CD4-positive, alpha-beta T cell (primary cell): ENCODE data around the gene C11orf68. TPM values are rescaled to one million over a fixed set of nuclear protein-coding genes. Genes with fewer than 3 reads are reported as not detected.
A peak's percentile ranks its signal among the peaks of the same experiment; 100 is the strongest.

Experiments
- ATAC-seq: fragments of 200-7000 bp; cut with Tn5 transposase; one replicate; pipeline ENCODE4 v1.10.0; 2022; ENCODE audit warnings: mild to moderate bottlenecking; ENCODE audit not compliant: poor library complexity
- CTCF ChIA-PET: fragments of 350-600 bp; sonication (Branson Sonifier 250); formaldehyde crosslinking; loops from one replicate; lab custom pipeline; 2021; ENCODE audit warnings: antibody characterized with exemption, inconsistent platforms; lab: Charles Lee
- POLR2A ChIA-PET: fragments of 350-600 bp; sonication (Branson Sonifier 250); formaldehyde crosslinking; loops from one replicate; lab custom pipeline; 2021; ENCODE audit warnings: antibody characterized with exemption, inconsistent platforms; lab: Charles Lee
- DNase-seq, 14 experiments: peaks; one replicate each; pipeline ENCODE4 v3.0.0-alpha.2; 2013 to 2020; ENCODE audit warnings: mixed read lengths in 2 of 14
- H3K27ac ChIP-seq, 2 donors: one replicate each; pipeline versions ENCODE4 v1.5.1 to v1.7.0; 2013; ENCODE audit warnings: low read length in 2 of 2, low read depth in 1 of 2, mild to moderate bottlenecking in 1 of 2
- H3K27me3 ChIP-seq, 2 experiments: 1 replicate in 1 of 2; 2 replicates in 1 of 2; pipeline versions ENCODE4 v1.6.1 to v1.7.0; 2013; ENCODE audit warnings: low read length in 2 of 2, control low read depth in 1 of 2, mild to moderate bottlenecking in 1 of 2, moderate library complexity in 1 of 2; ENCODE audit not compliant: insufficient read depth in 2 of 2, control insufficient read depth in 1 of 2
- H3K36me3 ChIP-seq: one replicate; pipeline ENCODE4 v1.6.1; 2013; ENCODE audit warnings: low read length, control low read depth; ENCODE audit not compliant: insufficient read depth
- H3K4me1 ChIP-seq: one replicate; pipeline ENCODE4 v1.6.1; 2013; ENCODE audit warnings: low read length, control low read depth; ENCODE audit not compliant: insufficient read depth
- H3K4me3 ChIP-seq: one replicate; pipeline ENCODE4 v1.5.1; 2013; ENCODE audit warnings: mild to moderate bottlenecking, low read length, moderate library complexity
- H3K9me3 ChIP-seq, 2 experiments: 1 replicate in 1 of 2; 2 replicates in 1 of 2; pipeline versions ENCODE4 v1.6.1 to v1.7.0; 2013; ENCODE audit warnings: low read length in 2 of 2, mild to moderate bottlenecking in 2 of 2, control low read depth in 1 of 2, moderate library complexity in 1 of 2; ENCODE audit not compliant: control insufficient read depth in 1 of 2, insufficient read depth in 1 of 2
- H3K27ac Mint-ChIP-seq: one replicate; pipeline ENCODE4 v1.8.0; 2020; ENCODE audit warnings: mixed read lengths
- H3K27me3 Mint-ChIP-seq: one replicate; pipeline ENCODE4 v1.8.0; 2021; ENCODE audit warnings: mixed read lengths
- H3K36me3 Mint-ChIP-seq: one replicate; pipeline ENCODE4 v1.8.0; 2021; ENCODE audit warnings: low read depth, mixed read lengths
- H3K4me1 Mint-ChIP-seq: one replicate; pipeline ENCODE4 v1.8.0; 2021; ENCODE audit warnings: low read depth, mixed read lengths
- H3K4me3 Mint-ChIP-seq: one replicate; pipeline ENCODE4 v1.8.0; 2020; ENCODE audit warnings: mild to moderate bottlenecking, mixed read lengths
- H3K9me3 Mint-ChIP-seq: one replicate; pipeline ENCODE4 v1.8.0; 2020; ENCODE audit warnings: mixed read lengths
- CTCF ChIP-seq: fragments of 200-600 bp; IDR thresholded peaks from one replicate; pipeline ENCODE4 v1.8.0; 2022; ENCODE audit warnings: antibody characterized with exemption, mild to moderate bottlenecking
- intact Hi-C, 2 experiments: fragments of 100-400 bp; cut with DNase I in 1 of 2; cut with micrococcal nuclease in 1 of 2; formaldehyde crosslinking; loops; one replicate each; pipeline versions ENCODE4 v1.15.1 to v1.9.0; 2023 to 2025; cut with DNase I, micrococcal nuclease
- total RNA-seq, 174 experiments: library from RNA in 2 of 174; stranded (reverse) in 2 of 174; gene quantifications; one replicate each; pipeline ENCODE4 v1.2.3 and lab custom pipeline; 2021 to 2026

The C11orf68 gene
- total RNA-seq, 2 experiments from 2014 or later: 13.7 to 13.8 TPM

- Histone ChIP-seq H3K4me3 (no peak overlapping the region), H3K4me1 (peaks cover 38% of the 10 kb centered on the region), H3K27me3 (no peaks in the 10 kb centered on the region), H3K9me3 (no peaks in the 10 kb centered on the region), H3K36me3 (peaks cover 42% of the 10 kb centered on the region), H3K27ac (no peak overlapping the region)
- no peak for TF ChIP-seq CTCF
- Mint-ChIP-seq H3K27ac (peak overlapping the region; percentile 24), H3K4me1 (peaks cover 16% of the 10 kb centered on the region), H3K4me3 (no peak overlapping the region), H3K27me3 (no peaks in the 10 kb centered on the region), H3K9me3 (no peaks in the 10 kb centered on the region), H3K36me3 (peaks cover 35% of the 10 kb centered on the region)
- intact Hi-C loops: no loop called here
- POLR2A ChIA-PET: interaction anchor here (0.8 to 7.1 kb wide), 4 partner anchors 9 to 370 kb away, joined by 3 to 137 read pairs (median 4); partner anchors contain the start of genes CCDC85B, CFL1, FIBP and MALAT1
- CTCF ChIA-PET: interaction anchor here (1.0 to 1.8 kb wide), 3 partner anchors 9 to 22 kb away, joined by 3 to 14 read pairs (median 3); partner anchors contain the start of genes CCDC85B and MUS81
- DNase-seq (peak in 1 of 14 experiments; percentile 1), ATAC-seq (no peak)
Observed at GRCh38 chr11:65868907-65869306, 50.0 kb downstream of the C11orf68 start.

- DNase-seq: peak in 5 of 14 experiments; percentile 34 to 58 (median 40)
- H3K4me1 ChIP-seq: peaks cover 38% of the 10 kb centered on the region
Observed at GRCh38 chr11:65868076-65868667, 50.7 kb downstream of the C11orf68 start.

More at GRCh38 chr11:65868076-65868667, 50.7 kb downstream of the C11orf68 start:
- Histone ChIP-seq H3K27ac (no peak overlapping the region), H3K36me3 (peaks cover 49% of the 10 kb centered on the region), H3K9me3 (no peaks in the 10 kb centered on the region), H3K27me3 (no peaks in the 10 kb centered on the region), H3K4me3 (no peak overlapping the region)
- Mint-ChIP-seq H3K27ac (peak overlapping the region; percentile 24), H3K36me3 (peaks cover 43% of the 10 kb centered on the region), H3K4me3 (peak overlapping the region; percentile 38), H3K27me3 (no peaks in the 10 kb centered on the region), H3K9me3 (no peaks in the 10 kb centered on the region), H3K4me1 (peaks cover 11% of the 10 kb centered on the region)
- intact Hi-C loops: no loop called here
- ChIA-PET CTCF (interaction anchor here (1.2 to 1.8 kb wide), 2 partner anchors 8 to 23 kb away, joined by 3 to 14 read pairs; partner anchors contain the start of genes CCDC85B and MUS81), POLR2A (interaction anchor here (0.8 to 7.1 kb wide), 3 partner anchors 9 to 369 kb away, joined by 3 to 137 read pairs (median 6); partner anchors contain the start of genes CCDC85B, CFL1, MALAT1 and MUS81)
- peak; percentile 87 for ATAC-seq
- TF ChIP-seq CTCF: no peak
